GM19238 (cell line): Measurements from ENCODE around the gene PIMREG.

Experiments used
- DNase-seq: peaks from one replicate; pipeline ENCODE4 v3.0.0; 2011; ENCODE audit warnings: low spot score; ENCODE audit not compliant: insufficient read length

Gene PIMREG

GRCh38 chr17:6437956-6438355 is 6.3 kb upstream of the PIMREG start:
- DNase-seq, result no peak

- no peak for DNase-seq
Measured at GRCh38 chr17:6439951-6440350, 4.3 kb upstream of the PIMREG start.

- DNase-seq, result no peak
Measured at GRCh38 chr17:6442775-6443174, 1.5 kb upstream of the PIMREG start.

GRCh38 chr17:6444571-6445335 is 498 bp downstream of the PIMREG start:
- no peak for DNase-seq

GRCh38 chr17:6446516-6447100 is 2.4 kb downstream of the PIMREG start:
- DNase-seq, result no peak

- DNase-seq, result no peak
Measured at GRCh38 chr17:6448473-6448872, 4.2 kb downstream of the PIMREG start.

GRCh38 chr17:6449307-6449706 is 5.1 kb downstream of the PIMREG start:
- no peak for DNase-seq

- no peak for DNase-seq
Measured at GRCh38 chr17:6450926-6451832, 6.9 kb downstream of the PIMREG start.

- DNase-seq, result no peak
Measured at GRCh38 chr17:6452471-6453266, 8.4 kb downstream of the PIMREG start.

GRCh38 chr17:6453279-6454024 is 9.2 kb downstream of the PIMREG start:
- no peak for DNase-seq

- no peak for DNase-seq
Measured at GRCh38 chr17:6454495-6455320, 10.5 kb downstream of the PIMREG start.

GRCh38 chr17:6455321-6455705 is 11.1 kb downstream of the PIMREG start:
- DNase-seq, result peak; percentile 73

- no peak for DNase-seq
Measured at GRCh38 chr17:6456321-6456720, 12.1 kb downstream of the PIMREG start.

- no peak for DNase-seq
Measured at GRCh38 chr17:6456914-6457687, 12.8 kb downstream of the PIMREG start.

- DNase-seq, result no peak
Measured at GRCh38 chr17:6457688-6458459, 13.6 kb downstream of the PIMREG start.

- no peak for DNase-seq
Measured at GRCh38 chr17:6458460-6458950, 14.2 kb downstream of the PIMREG start.

- no peak for DNase-seq
Measured at GRCh38 chr17:6460531-6461161, 16.4 kb downstream of the PIMREG start.

- no peak for DNase-seq
Measured at GRCh38 chr17:6461246-6461645, 17.0 kb downstream of the PIMREG start.
